H54 (cell line): ENCODE data around the gene DUSP11.
"Not testable (repeated sequence)": the region's sequence is repeated elsewhere in the genome, so short reads cannot be mapped to it uniquely, and the experiment has no call there.

Experiments
- DNase-seq: peaks from one replicate; pipeline ENCODE4 v3.0.0; 2011; ENCODE audit warnings: low spot score, mixed read lengths; ENCODE audit not compliant: insufficient read length
- FAIRE-seq: peaks from 3 replicates; lab custom pipeline; 2011; peaks lifted over from hg19 to GRCh38; lab: Jason Lieb, UNC
- POLR2A ChIP-seq: IDR thresholded peaks from 2 replicates; pipeline ENCODE4 v1.6.1; 2011; ENCODE audit warnings: low read depth, mild to moderate bottlenecking, low read length

The DUSP11 gene

DNA sequence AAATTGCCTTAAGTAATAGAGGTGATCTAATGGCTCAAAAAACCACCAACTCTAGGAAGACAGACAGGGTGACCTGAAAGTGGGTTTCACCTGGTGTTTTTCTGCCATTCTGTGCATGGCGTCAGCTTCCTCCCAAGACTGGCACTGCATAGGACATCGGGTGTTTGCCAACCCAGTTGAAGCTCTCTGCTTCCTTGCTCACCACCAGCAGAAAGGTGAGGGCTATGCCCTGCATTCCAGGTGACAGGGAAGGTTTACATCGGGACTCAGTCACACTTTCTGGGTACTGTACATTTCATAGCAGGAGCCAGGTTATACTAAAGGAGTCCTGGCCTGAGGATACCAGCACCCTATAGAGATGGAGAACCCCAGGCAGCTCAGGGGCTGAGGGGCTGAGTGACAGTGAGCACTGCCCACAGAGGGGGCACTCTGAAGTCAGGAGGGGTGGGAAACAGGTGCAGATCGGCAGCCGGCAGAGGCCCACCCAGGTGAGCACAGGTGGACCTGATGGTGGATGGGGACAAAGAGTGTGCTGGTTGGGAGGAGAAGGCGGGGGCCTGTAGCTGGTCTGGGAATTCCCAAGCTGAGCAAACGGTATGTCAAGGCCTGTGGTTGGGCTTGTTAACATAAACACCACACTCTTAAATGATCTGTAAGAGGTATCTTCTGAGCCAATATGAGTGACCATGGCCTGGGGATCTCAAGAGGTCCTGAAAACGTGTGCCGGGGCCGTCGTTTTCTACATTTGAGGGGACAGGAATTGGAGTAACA is 60.9 kb downstream of the DUSP11 start:
- FAIRE-seq: no peak
- no peak for DNase-seq
- no peak for TF ChIP-seq POLR2A

- FAIRE-seq (no peak), DNase-seq (no peak)
- no peak for TF ChIP-seq POLR2A
These were observed 61.5 kb downstream of the DUSP11 start for GRCh38 chr2:73718421-73718820.

- not testable (repeated sequence) for DNase-seq, FAIRE-seq
These were observed 62.2 kb downstream of the DUSP11 start for GRCh38 chr2:73717695-73718094.

GRCh38 chr2:73717251-73717606 is 62.7 kb downstream of the DUSP11 start:
- FAIRE-seq (no peak), DNase-seq (no peak)
- no peak for TF ChIP-seq POLR2A

- no peak for TF ChIP-seq POLR2A
- no peak for FAIRE-seq
- DNase-seq: no peak
These were observed 63.2 kb downstream of the DUSP11 start for GRCh38 chr2:73716543-73717250.

- FAIRE-seq (no peak), DNase-seq (no peak)
- no peak for TF ChIP-seq POLR2A
These were observed 65.8 kb downstream of the DUSP11 start for GRCh38 chr2:73714091-73714490.
